GM12878 (cell line): ENCODE data around the gene TCP11L1. TPM values are rescaled to one million over a fixed set of nuclear protein-coding genes. Genes with fewer than 3 reads are reported as not detected.

ENCODE experiments used
- CREB1 ChIP-seq: IDR thresholded peaks from 2 replicates; pipeline ENCODE4 v1.6.1; 2012; ENCODE audit warnings: low read depth, mild to moderate bottlenecking, inconsistent platforms
- CREM ChIP-seq: IDR thresholded peaks from 2 replicates; pipeline ENCODE4 v1.6.1; 2014; ENCODE audit warnings: antibody characterized with exemption, low read depth
- HDAC2 ChIP-seq: fragments of 200-600 bp; sonication (generic); IDR thresholded peaks from 2 replicates; pipeline ENCODE4 v1.6.1; 2017
- IKZF2 ChIP-seq, 2 experiments: fragments of 450-650 bp; IDR thresholded peaks; 2 replicates each; pipeline ENCODE4 v1.6.1; 2017; ENCODE audit warnings: mild to moderate bottlenecking in 2 of 2, moderate library complexity in 2 of 2
- JUNB ChIP-seq: IDR thresholded peaks from 2 replicates; pipeline ENCODE4 v1.6.1; 2016; ENCODE audit warnings: antibody characterized with exemption, mild to moderate bottlenecking
- MEF2B ChIP-seq: fragments of 450-650 bp; IDR thresholded peaks from 2 replicates; pipeline ENCODE4 v1.6.1; 2018; ENCODE audit warnings: mild to moderate bottlenecking, moderate library complexity; ENCODE audit not compliant: partially characterized antibody, poor library complexity, severe bottlenecking
- MTA2 ChIP-seq: fragments of 450-650 bp; IDR thresholded peaks from 2 replicates; pipeline ENCODE4 v1.6.1; 2016; ENCODE audit warnings: low read depth, mild to moderate bottlenecking, moderate library complexity
- POLR2AphosphoS5 ChIP-seq: IDR thresholded peaks from 2 replicates; pipeline ENCODE4 v1.6.1; 2011; ENCODE audit warnings: mild to moderate bottlenecking, low read length, inconsistent platforms
- ZNF622 ChIP-seq: fragments of 450-650 bp; IDR thresholded peaks from 2 replicates; pipeline ENCODE4 v1.6.1; 2017; ENCODE audit warnings: mild to moderate bottlenecking, inconsistent platforms
- polyA plus RNA-seq, 11 experiments: library from polyadenylated mRNA; depleted of rRNA in 4 of 11; unstranded in 6 of 11; stranded (reverse) in 5 of 11; fragments of >200 nt; fragmentation: Nextera tagmentation in 4 of 11; fragmentation: Illumina TruSeq in 1 of 11; extraction: Ambion mirVana in 4 of 11; extraction: Trizol in 1 of 11; gene quantifications; 1 replicate in 1 of 11; 2 replicates in 10 of 11; pipeline versions ENCODE4 v1.2.1 to v1.2.3, GENCODE V29; 2011 to 2016; ENCODE audit warnings: inconsistent platforms in 2 of 11, missing spikeins in 2 of 11, low read depth in 1 of 11
- total RNA-seq, 4 experiments: library from RNA; depleted of rRNA in 3 of 4; stranded (reverse); fragments of >200 nt in 3 of 4; fragmentation: Illumina TruSeq in 1 of 4; extraction: Trizol in 1 of 4; gene quantifications; 2 replicates each; pipeline versions ENCODE4 v1.2.1 to v1.2.3, GENCODE V29; 2013 to 2021
- TF ChIP-seq, protein P1 (sequence below): fragments of 450-650 bp; IDR thresholded peaks from 2 replicates; pipeline ENCODE4 v1.6.1; 2017; ENCODE audit warnings: mild to moderate bottlenecking, moderate library complexity
- TF ChIP-seq, protein P2 (sequence below): fragments of 450-650 bp; IDR thresholded peaks from 2 replicates; pipeline ENCODE4 v1.6.1; 2017; ENCODE audit warnings: low read depth, mild to moderate bottlenecking, moderate library complexity

Gene TCP11L1
- total and polyA plus RNA-seq, 10 of the 15 experiments (the other 5 are each of a cell fraction or from before 2014, with no cell fraction given): 5.3 to 15.7 (median 13.0) TPM

DNA sequence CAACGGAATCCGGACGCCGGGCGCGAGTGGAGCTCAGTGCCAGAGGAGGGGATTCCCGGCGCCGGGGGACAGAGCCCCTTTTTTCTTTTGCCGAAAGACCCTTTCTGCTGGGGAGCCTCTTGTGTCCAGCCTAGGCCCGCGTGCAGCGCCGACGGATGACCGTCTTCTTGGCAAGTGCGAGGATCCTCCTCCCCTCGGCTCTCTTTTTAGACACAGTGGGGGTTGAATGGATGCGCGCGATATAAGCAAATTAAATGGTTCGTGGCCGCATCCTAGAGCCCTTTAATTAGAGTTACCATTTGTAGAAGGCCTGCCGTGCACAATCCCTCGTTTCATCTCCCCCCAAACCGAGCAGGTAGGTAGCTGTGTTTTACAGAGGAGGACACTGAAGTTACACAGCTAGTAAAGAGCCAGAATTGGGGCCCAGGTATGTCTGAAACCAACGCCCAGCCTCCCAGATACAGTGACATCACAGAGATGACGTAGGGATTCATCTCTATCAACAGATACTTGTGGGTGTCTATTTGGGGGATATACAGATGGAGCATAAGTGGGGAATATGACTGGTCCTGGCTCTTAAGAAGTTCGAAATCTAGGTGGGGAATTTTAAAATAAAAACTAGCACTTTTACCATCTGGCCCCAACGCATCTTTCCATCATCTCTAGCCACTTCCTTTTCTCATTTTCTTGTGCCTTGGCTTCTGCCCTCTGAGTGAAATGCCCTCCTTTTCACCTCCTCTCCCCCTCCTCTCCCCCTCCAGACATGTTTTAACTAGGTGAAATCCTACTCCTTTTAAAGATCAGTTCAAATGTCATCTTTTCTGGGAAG, 875 bp downstream of the TCP11L1 start (continued):
- 0 out of 2 replicates have a peak, but pooled peaks have one; percentile 12 for TF ChIP-seq MTA2
- TF ChIP-seq, protein P1, sequence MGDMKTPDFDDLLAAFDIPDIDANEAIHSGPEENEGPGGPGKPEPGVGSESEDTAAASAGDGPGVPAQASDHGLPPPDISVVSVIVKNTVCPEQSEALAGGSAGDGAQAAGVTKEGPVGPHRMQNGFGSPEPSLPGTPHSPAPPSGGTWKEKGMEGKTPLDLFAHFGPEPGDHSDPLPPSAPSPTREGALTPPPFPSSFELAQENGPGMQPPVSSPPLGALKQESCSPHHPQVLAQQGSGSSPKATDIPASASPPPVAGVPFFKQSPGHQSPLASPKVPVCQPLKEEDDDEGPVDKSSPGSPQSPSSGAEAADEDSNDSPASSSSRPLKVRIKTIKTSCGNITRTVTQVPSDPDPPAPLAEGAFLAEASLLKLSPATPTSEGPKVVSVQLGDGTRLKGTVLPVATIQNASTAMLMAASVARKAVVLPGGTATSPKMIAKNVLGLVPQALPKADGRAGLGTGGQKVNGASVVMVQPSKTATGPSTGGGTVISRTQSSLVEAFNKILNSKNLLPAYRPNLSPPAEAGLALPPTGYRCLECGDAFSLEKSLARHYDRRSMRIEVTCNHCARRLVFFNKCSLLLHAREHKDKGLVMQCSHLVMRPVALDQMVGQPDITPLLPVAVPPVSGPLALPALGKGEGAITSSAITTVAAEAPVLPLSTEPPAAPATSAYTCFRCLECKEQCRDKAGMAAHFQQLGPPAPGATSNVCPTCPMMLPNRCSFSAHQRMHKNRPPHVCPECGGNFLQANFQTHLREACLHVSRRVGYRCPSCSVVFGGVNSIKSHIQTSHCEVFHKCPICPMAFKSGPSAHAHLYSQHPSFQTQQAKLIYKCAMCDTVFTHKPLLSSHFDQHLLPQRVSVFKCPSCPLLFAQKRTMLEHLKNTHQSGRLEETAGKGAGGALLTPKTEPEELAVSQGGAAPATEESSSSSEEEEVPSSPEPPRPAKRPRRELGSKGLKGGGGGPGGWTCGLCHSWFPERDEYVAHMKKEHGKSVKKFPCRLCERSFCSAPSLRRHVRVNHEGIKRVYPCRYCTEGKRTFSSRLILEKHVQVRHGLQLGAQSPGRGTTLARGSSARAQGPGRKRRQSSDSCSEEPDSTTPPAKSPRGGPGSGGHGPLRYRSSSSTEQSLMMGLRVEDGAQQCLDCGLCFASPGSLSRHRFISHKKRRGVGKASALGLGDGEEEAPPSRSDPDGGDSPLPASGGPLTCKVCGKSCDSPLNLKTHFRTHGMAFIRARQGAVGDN: no peak
- TF ChIP-seq, protein P2, sequence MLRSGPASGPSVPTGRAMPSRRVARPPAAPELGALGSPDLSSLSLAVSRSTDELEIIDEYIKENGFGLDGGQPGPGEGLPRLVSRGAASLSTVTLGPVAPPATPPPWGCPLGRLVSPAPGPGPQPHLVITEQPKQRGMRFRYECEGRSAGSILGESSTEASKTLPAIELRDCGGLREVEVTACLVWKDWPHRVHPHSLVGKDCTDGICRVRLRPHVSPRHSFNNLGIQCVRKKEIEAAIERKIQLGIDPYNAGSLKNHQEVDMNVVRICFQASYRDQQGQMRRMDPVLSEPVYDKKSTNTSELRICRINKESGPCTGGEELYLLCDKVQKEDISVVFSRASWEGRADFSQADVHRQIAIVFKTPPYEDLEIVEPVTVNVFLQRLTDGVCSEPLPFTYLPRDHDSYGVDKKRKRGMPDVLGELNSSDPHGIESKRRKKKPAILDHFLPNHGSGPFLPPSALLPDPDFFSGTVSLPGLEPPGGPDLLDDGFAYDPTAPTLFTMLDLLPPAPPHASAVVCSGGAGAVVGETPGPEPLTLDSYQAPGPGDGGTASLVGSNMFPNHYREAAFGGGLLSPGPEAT: 0 out of 2 replicates have a peak, but pooled peaks have one; percentile 18
- TF ChIP-seq POLR2AphosphoS5: no peak
- no peak for TF ChIP-seq ZNF622
- no peak for TF ChIP-seq JUNB
- no peak for TF ChIP-seq MEF2B
- TF ChIP-seq IKZF2 (IDR thresholded peaks at IDR 0.05): peak in 1 of 2 experiments; percentile 18; a peak in 1 of 4 replicates
- no peak for TF ChIP-seq HDAC2
- TF ChIP-seq CREB1: peak; percentile 89
- TF ChIP-seq CREM: peak; percentile 82
- TF ChIP-seq, all 136 proteins: peak for 9
